ENCODE results near the gene NIT2.

NIT2 gene

GRCh38 chr3:100334488-100335351 lies at the start of gene NIT2:
NIT2 (plus strand) TSS chr3:100334757; CDS start chr3:100334792, 35 bp downstream.
- no peaks in the 10 kb centered on the region for H3K9me3 ChIP-seq (ENCODE audit: control insufficient read depth, low read length)
- H3K4me3 ChIP-seq (ENCODE audit: low read length), result peak within 1 kb of the TSS; percentile 48
- no peaks in the 10 kb centered on the region for H3K36me3 ChIP-seq (ENCODE audit: control insufficient read depth, insufficient read depth, low read length)
- H3K9ac ChIP-seq (ENCODE audit: low read length), result peak within 1 kb of the TSS; percentile 61
- H3K4me1 ChIP-seq (ENCODE audit: control insufficient read depth, insufficient read depth, low read length), result peaks cover 7% of the 10 kb centered on the region
- no peaks in the 10 kb centered on the region for H3K27me3 ChIP-seq (ENCODE audit: control insufficient read depth, insufficient read depth, low read length)

- Histone ChIP-seq H3K36me3 (ENCODE audit: control insufficient read depth, insufficient read depth, low read length) (no peaks in the 10 kb centered on the region), H3K9me3 (ENCODE audit: control insufficient read depth, low read length) (no peaks in the 10 kb centered on the region), H3K4me3 (ENCODE audit: low read length) (no peak overlapping the region), H3K9ac (ENCODE audit: low read length) (no peak overlapping the region), H3K4me1 (ENCODE audit: control insufficient read depth, insufficient read depth, low read length) (no peaks in the 10 kb centered on the region), H3K27me3 (ENCODE audit: control insufficient read depth, insufficient read depth, low read length) (no peaks in the 10 kb centered on the region)
Observed at GRCh38 chr3:100288288-100288894, 46.2 kb upstream of the NIT2 start.

- Histone ChIP-seq H3K27me3 (ENCODE audit: control insufficient read depth, insufficient read depth, low read length) (no peaks in the 10 kb centered on the region), H3K36me3 (ENCODE audit: control insufficient read depth, insufficient read depth, low read length) (no peaks in the 10 kb centered on the region), H3K9me3 (ENCODE audit: control insufficient read depth, low read length) (no peaks in the 10 kb centered on the region), H3K4me3 (ENCODE audit: low read length) (no peak overlapping the region), H3K4me1 (ENCODE audit: control insufficient read depth, insufficient read depth, low read length) (no peaks in the 10 kb centered on the region), H3K9ac (ENCODE audit: low read length) (no peak overlapping the region)
Observed at GRCh38 chr3:100289339-100289738, 45.2 kb upstream of the NIT2 start.

GRCh38 chr3:100295089-100295488 lies 39.5 kb upstream of the NIT2 start:
- no peaks in the 10 kb centered on the region for H3K27me3 ChIP-seq (ENCODE audit: control insufficient read depth, insufficient read depth, low read length)
- H3K4me1 ChIP-seq (ENCODE audit: control insufficient read depth, insufficient read depth, low read length), result no peaks in the 10 kb centered on the region
- no peak overlapping the region for H3K9ac ChIP-seq (ENCODE audit: low read length)
- peaks cover 6% of the 10 kb centered on the region for H3K36me3 ChIP-seq (ENCODE audit: control insufficient read depth, insufficient read depth, low read length)
- no peak overlapping the region for H3K4me3 ChIP-seq (ENCODE audit: low read length)
- H3K9me3 ChIP-seq (ENCODE audit: control insufficient read depth, low read length), result no peaks in the 10 kb centered on the region

- no peaks in the 10 kb centered on the region for H3K4me1 ChIP-seq (ENCODE audit: control insufficient read depth, insufficient read depth, low read length)
- no peaks in the 10 kb centered on the region for H3K9me3 ChIP-seq (ENCODE audit: control insufficient read depth, low read length)
- H3K4me3 ChIP-seq (ENCODE audit: low read length), result no peak overlapping the region
- peaks cover 6% of the 10 kb centered on the region for H3K36me3 ChIP-seq (ENCODE audit: control insufficient read depth, insufficient read depth, low read length)
- no peak overlapping the region for H3K9ac ChIP-seq (ENCODE audit: low read length)
- no peaks in the 10 kb centered on the region for H3K27me3 ChIP-seq (ENCODE audit: control insufficient read depth, insufficient read depth, low read length)
Observed at GRCh38 chr3:100297784-100298183, 36.8 kb upstream of the NIT2 start.

- no peaks in the 10 kb centered on the region for H3K9me3 ChIP-seq (ENCODE audit: control insufficient read depth, low read length)
- no peaks in the 10 kb centered on the region for H3K4me1 ChIP-seq (ENCODE audit: control insufficient read depth, insufficient read depth, low read length)
- H3K27me3 ChIP-seq (ENCODE audit: control insufficient read depth, insufficient read depth, low read length), result no peaks in the 10 kb centered on the region
- peaks cover 6% of the 10 kb centered on the region for H3K36me3 ChIP-seq (ENCODE audit: control insufficient read depth, insufficient read depth, low read length)
- H3K4me3 ChIP-seq (ENCODE audit: low read length), result no peak overlapping the region
- H3K9ac ChIP-seq (ENCODE audit: low read length), result no peak overlapping the region
Observed at GRCh38 chr3:100299016-100299415, 35.5 kb upstream of the NIT2 start.

- Histone ChIP-seq H3K4me3 (ENCODE audit: low read length) (no peak overlapping the region), H3K9me3 (ENCODE audit: control insufficient read depth, low read length) (no peaks in the 10 kb centered on the region), H3K9ac (ENCODE audit: low read length) (no peak overlapping the region), H3K36me3 (ENCODE audit: control insufficient read depth, insufficient read depth, low read length) (no peaks in the 10 kb centered on the region), H3K4me1 (ENCODE audit: control insufficient read depth, insufficient read depth, low read length) (no peaks in the 10 kb centered on the region), H3K27me3 (ENCODE audit: control insufficient read depth, insufficient read depth, low read length) (no peaks in the 10 kb centered on the region)
Observed at GRCh38 chr3:100306695-100307094, 27.9 kb upstream of the NIT2 start.

GRCh38 chr3:100310355-100310965 lies 24.1 kb upstream of the NIT2 start:
- Histone ChIP-seq H3K36me3 (ENCODE audit: control insufficient read depth, insufficient read depth, low read length) (no peaks in the 10 kb centered on the region), H3K27me3 (ENCODE audit: control insufficient read depth, insufficient read depth, low read length) (no peaks in the 10 kb centered on the region), H3K9ac (ENCODE audit: low read length) (no peak overlapping the region)

GRCh38 chr3:100311011-100311410 lies 23.5 kb upstream of the NIT2 start:
- Histone ChIP-seq H3K9ac (ENCODE audit: low read length) (no peak overlapping the region), H3K4me1 (ENCODE audit: control insufficient read depth, insufficient read depth, low read length) (no peaks in the 10 kb centered on the region), H3K36me3 (ENCODE audit: control insufficient read depth, insufficient read depth, low read length) (no peaks in the 10 kb centered on the region), H3K9me3 (ENCODE audit: control insufficient read depth, low read length) (no peaks in the 10 kb centered on the region), H3K27me3 (ENCODE audit: control insufficient read depth, insufficient read depth, low read length) (no peaks in the 10 kb centered on the region), H3K4me3 (ENCODE audit: low read length) (no peak overlapping the region)

More at GRCh38 chr3:100310355-100310965, 24.1 kb upstream of the NIT2 start:
- Histone ChIP-seq H3K4me1 (ENCODE audit: control insufficient read depth, insufficient read depth, low read length) (no peaks in the 10 kb centered on the region), H3K4me3 (ENCODE audit: low read length) (no peak overlapping the region), H3K9me3 (ENCODE audit: control insufficient read depth, low read length) (no peaks in the 10 kb centered on the region)

- Histone ChIP-seq H3K27me3 (ENCODE audit: control insufficient read depth, insufficient read depth, low read length) (no peaks in the 10 kb centered on the region), H3K4me3 (ENCODE audit: low read length) (no peak overlapping the region), H3K9ac (ENCODE audit: low read length) (no peak overlapping the region), H3K36me3 (ENCODE audit: control insufficient read depth, insufficient read depth, low read length) (peaks cover 5% of the 10 kb centered on the region), H3K9me3 (ENCODE audit: control insufficient read depth, low read length) (no peaks in the 10 kb centered on the region), H3K4me1 (ENCODE audit: control insufficient read depth, insufficient read depth, low read length) (peaks cover 6% of the 10 kb centered on the region)
Observed at GRCh38 chr3:100316641-100317069, 17.9 kb upstream of the NIT2 start.

- Histone ChIP-seq H3K4me1 (ENCODE audit: control insufficient read depth, insufficient read depth, low read length) (peaks cover 6% of the 10 kb centered on the region), H3K4me3 (ENCODE audit: low read length) (no peak overlapping the region), H3K9ac (ENCODE audit: low read length) (no peak overlapping the region), H3K9me3 (ENCODE audit: control insufficient read depth, low read length) (no peaks in the 10 kb centered on the region), H3K36me3 (ENCODE audit: control insufficient read depth, insufficient read depth, low read length) (peaks cover 5% of the 10 kb centered on the region), H3K27me3 (ENCODE audit: control insufficient read depth, insufficient read depth, low read length) (no peaks in the 10 kb centered on the region)
Observed at GRCh38 chr3:100317912-100318311, 16.6 kb upstream of the NIT2 start.

- Histone ChIP-seq H3K4me1 (ENCODE audit: control insufficient read depth, insufficient read depth, low read length) (peaks cover 6% of the 10 kb centered on the region), H3K27me3 (ENCODE audit: control insufficient read depth, insufficient read depth, low read length) (no peaks in the 10 kb centered on the region), H3K9ac (ENCODE audit: low read length) (no peak overlapping the region), H3K4me3 (ENCODE audit: low read length) (no peak overlapping the region), H3K9me3 (ENCODE audit: control insufficient read depth, low read length) (no peaks in the 10 kb centered on the region), H3K36me3 (ENCODE audit: control insufficient read depth, insufficient read depth, low read length) (peaks cover 5% of the 10 kb centered on the region)
Observed at GRCh38 chr3:100319951-100320350, 14.6 kb upstream of the NIT2 start.

All from mucosa of stomach (tissue), 1 donor.